GM21619 (cell line): ENCODE measurements around the gene MYO18A.

Experiments used
- ATAC-seq: cut with Tn5 transposase; IDR thresholded peaks from one replicate; pipeline ENCODE4 v1.9.1; 2021; ENCODE audit not compliant: unreplicated experiment

The MYO18A gene

GRCh38 chr17:29038085-29038795 is 142.0 kb downstream of the MYO18A start:
- ATAC-seq, result no peak

- ATAC-seq, result no peak
These were observed 142.5 kb downstream of the MYO18A start for GRCh38 chr17:29037739-29038084.

DNA sequence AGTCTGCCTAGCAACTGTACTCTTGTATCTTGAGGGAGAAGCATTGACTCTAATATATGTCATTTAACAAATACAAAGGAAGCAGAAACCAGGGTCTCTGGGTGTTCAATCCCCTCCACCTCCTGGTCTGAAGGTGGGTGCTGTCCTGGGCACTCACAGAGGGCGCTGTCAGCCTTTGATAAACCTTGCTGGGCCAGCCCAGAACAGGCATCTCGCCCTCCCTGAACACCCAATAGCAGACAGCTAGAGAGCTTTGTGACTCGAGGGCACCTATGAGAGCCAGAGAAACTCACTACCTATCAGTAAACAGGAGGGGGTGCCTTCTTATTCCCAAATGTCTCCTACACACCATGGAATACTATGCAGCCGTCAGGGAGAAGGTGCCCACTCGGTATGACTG is 143.6 kb downstream of the MYO18A start:
- no peak for ATAC-seq

- no peak for ATAC-seq
These were observed 145.7 kb downstream of the MYO18A start for GRCh38 chr17:29034510-29034909.

DNA sequence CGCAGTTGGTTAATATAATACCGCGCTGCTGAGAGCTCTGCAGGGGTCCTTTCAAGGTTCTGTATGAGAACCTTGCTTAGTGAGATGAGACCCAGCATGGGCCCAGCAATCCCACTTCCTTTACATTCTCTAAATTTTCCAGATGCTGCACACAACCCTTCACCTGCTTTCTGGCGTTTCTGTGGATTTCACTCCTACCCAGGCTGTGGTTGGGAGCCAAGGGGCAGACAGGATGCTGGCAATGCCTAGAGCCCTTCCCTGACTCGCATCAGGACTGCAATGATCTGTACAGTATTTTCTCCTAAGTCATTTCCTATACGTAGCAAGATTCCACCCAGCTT is 147.4 kb downstream of the MYO18A start:
- no peak for ATAC-seq

DNA sequence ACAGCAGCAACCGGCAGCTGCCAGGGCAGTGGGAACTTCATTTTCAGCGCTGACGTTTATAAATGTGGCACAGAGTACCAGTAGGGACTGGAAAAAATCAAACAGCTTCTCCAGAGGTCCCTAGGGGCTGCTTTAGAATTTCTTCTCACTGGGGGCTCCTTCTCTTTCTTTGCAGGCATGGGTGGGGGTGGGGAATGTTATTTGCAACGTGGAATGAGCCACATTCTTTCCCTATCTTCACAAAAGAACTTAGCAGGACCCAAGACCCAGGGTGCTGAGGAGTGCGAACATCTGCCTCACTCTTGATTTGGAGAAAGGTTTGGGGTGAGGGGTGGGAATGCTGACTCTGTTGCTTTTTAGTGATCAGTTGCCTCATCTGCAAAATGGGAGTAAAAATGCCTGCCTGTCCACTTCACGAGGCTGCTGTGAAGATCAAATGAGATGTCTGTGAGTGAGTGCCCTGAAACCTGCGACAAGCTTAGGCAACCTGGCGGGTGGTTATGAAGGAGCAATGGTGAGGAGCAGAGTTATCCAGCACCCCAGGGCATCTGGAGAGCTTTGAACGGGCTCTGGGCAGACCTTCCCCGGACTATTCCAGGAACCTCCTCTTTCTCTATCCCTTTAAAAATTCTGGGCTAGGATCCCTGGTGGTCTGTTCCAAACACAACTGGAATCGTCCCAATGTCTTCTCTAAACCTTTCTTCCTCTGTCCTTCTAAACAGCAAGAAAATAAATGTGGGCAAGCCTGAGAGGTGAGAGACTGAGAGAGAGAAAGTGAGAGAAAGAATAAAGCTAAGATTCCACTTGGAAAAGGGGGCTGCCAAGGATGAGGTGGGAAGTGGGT is 148.0 kb downstream of the MYO18A start:
- ATAC-seq, result no peak

DNA sequence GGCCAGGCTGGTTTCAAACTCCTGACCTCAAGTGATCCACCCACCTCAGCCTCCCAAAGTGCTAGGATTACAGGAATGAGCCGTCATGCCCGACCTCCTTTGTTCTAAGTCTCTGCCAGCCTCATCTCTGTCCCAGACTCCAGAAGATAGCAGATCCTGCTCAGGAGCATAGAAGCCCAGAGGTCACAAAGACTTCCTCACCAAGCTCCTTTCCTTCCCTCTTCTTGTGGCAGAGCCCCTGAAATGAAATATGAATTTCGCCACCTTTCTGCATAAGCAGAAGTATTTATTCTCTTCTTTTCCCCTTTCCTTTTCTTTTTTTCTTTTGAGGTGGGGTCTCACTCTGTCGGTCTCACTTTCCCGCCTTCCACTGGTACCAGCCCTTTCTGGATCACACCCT is 148.7 kb downstream of the MYO18A start:
- ATAC-seq, result no peak

GRCh38 chr17:29024316-29024952 is 155.8 kb downstream of the MYO18A start:
- no peak for ATAC-seq

GRCh38 chr17:29022074-29022473 is 158.1 kb downstream of the MYO18A start:
- ATAC-seq, result no peak

DNA sequence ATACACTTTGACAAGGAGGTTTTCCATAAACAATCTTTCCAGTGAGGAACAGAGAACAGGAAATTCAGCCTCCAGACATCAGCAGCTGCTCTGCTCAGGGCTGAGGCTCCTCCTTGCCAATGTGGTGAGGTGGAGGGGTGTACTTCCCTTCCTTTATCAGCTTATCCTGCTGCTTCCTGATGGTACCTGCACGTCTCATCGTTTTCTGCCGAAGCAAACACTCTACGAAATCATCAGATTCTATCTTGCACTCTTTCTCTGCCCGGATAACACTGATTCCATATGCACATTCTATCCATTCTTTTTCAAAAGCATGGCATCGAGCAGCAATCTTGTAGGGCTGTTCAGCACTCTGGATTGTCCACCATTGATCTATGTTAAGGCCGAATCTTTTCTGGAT is 159.0 kb downstream of the MYO18A start:
- ATAC-seq, result no peak
